K562 treated with DMSO at 1 percent for 4 hours (cell line): Measurements from ENCODE around the gene SCYGR5. TPM values are rescaled to one million over a fixed set of nuclear protein-coding genes. Genes with fewer than 3 reads are reported as not detected.

Experiments
- total RNA-seq: library from RNA; unstranded; fragments of 300-600 nt; gene quantifications from 2 replicates; pipeline ENCODE4 v1.2.3, GENCODE V29; 2022; ENCODE audit not compliant: insufficient read depth

Gene SCYGR5
- not detected in 2 replicates for total RNA-seq

GRCh38 chr2:227666631-227667170, at the start of gene SCYGR5:
SCYGR5 (plus strand) TSS chr2:227666804; CDS start chr2:227666804, 0 bp downstream.

GRCh38 chr2:227617316-227618230, 49.0 kb upstream of the SCYGR5 start, which contains the start of gene SCYGR4:
SCYGR4 (plus strand) TSS chr2:227617498; CDS start chr2:227617498, 0 bp downstream.

Other genes with a start within 250 kb of the SCYGR5 start
- gene AGFG1, start 194.6 kb upstream of the SCYGR5 start, total RNA-seq, result 19.6 and 24.8 TPM in 2 replicates
- gene SCYGR2, start 67.9 kb upstream of the SCYGR5 start, total RNA-seq, result not detected in 2 replicates
- not detected in 2 replicates for gene SCYGR3, start 52.0 kb upstream of the SCYGR5 start, total RNA-seq
- not detected in 2 replicates for gene SCYGR4, start 49.3 kb upstream of the SCYGR5 start, total RNA-seq
- not detected in 2 replicates for gene SLC19A3, start 51.2 kb downstream of the SCYGR5 start, total RNA-seq
- not detected in 2 replicates for gene SCYGR6, start 58.0 kb downstream of the SCYGR5 start, total RNA-seq
- not detected in 2 replicates for gene SCYGR7, start 61.5 kb downstream of the SCYGR5 start, total RNA-seq
- not detected in 2 replicates for gene SCYGR8, start 79.1 kb downstream of the SCYGR5 start, total RNA-seq
- gene CCL20, start 147.0 kb downstream of the SCYGR5 start, total RNA-seq, result not detected in 2 replicates
- not detected in 2 replicates for gene DAW1, start 204.8 kb downstream of the SCYGR5 start, total RNA-seq